Neural crest cell (in vitro differentiated cells): ENCODE measurements around the gene COTL1. TPM values are rescaled to one million over a fixed set of nuclear protein-coding genes. Genes with fewer than 3 reads are reported as not detected.

ENCODE experiments used
- DNase-seq: peaks from one replicate; pipeline ENCODE4 v3.0.0; 2021; ENCODE audit warnings: low read depth, mixed read lengths, low spot score
- H3K27ac Mint-ChIP-seq: one replicate; pipeline ENCODE4 v1.8.0; 2021; ENCODE audit warnings: mild to moderate bottlenecking, mixed read lengths; ENCODE audit not compliant: unreplicated experiment
- H3K27me3 Mint-ChIP-seq: 2 replicates; pipeline ENCODE4 v1.8.0; 2021; ENCODE audit warnings: low read depth, mild to moderate bottlenecking, mixed read lengths
- H3K36me3 Mint-ChIP-seq: 2 replicates; pipeline ENCODE4 v1.8.0; 2021; ENCODE audit warnings: low read depth, mild to moderate bottlenecking, mixed read lengths
- H3K4me1 Mint-ChIP-seq: 2 replicates; pipeline ENCODE4 v1.8.0; 2021; ENCODE audit warnings: mixed read lengths
- H3K4me3 Mint-ChIP-seq: one replicate; pipeline ENCODE4 v1.8.0; 2021; ENCODE audit warnings: mild to moderate bottlenecking, mixed read lengths
- H3K9me3 Mint-ChIP-seq: 2 replicates; pipeline ENCODE4 v1.8.0; 2021; ENCODE audit warnings: mixed read lengths
- CTCF ChIP-seq: fragments of 200-600 bp; sonication (generic); conservative IDR thresholded peaks from 2 replicates; pipeline ENCODE4 v1.5.0; 2021; ENCODE audit warnings: antibody characterized with exemption, mild to moderate bottlenecking
- total RNA-seq: library from RNA; stranded (reverse); gene quantifications from 2 replicates; pipeline ENCODE4 v1.2.1, GENCODE V29; 2021

The COTL1 gene
- total RNA-seq, 1 donor from 2014 or later: 357 TPM

- H3K9me3 Mint-ChIP-seq: no peaks in the 10 kb centered on the region
- no peak for TF ChIP-seq CTCF
- no peak for DNase-seq
- H3K27me3 Mint-ChIP-seq: no peaks in the 10 kb centered on the region
- H3K27ac Mint-ChIP-seq: peak overlapping the region; percentile 35
- H3K4me3 Mint-ChIP-seq: peak overlapping the region; percentile 19
- peaks cover 38% of the 10 kb centered on the region for H3K4me1 Mint-ChIP-seq
- H3K36me3 Mint-ChIP-seq: peaks cover 11% of the 10 kb centered on the region
Observed at GRCh38 chr16:84563786-84564420, 54.0 kb downstream of the COTL1 start.

GRCh38 chr16:84563064-84563715, 54.7 kb downstream of the COTL1 start:
- TF ChIP-seq CTCF: no peak
- Mint-ChIP-seq H3K4me1 (peaks cover 44% of the 10 kb centered on the region), H3K36me3 (peaks cover 8% of the 10 kb centered on the region), H3K9me3 (no peaks in the 10 kb centered on the region), H3K4me3 (no peak overlapping the region), H3K27ac (peak overlapping the region; percentile 96), H3K27me3 (no peaks in the 10 kb centered on the region)
- no peak for DNase-seq

- H3K36me3 Mint-ChIP-seq: peaks cover 5% of the 10 kb centered on the region
- no peak for DNase-seq
- H3K4me1 Mint-ChIP-seq: peaks cover 48% of the 10 kb centered on the region
- no peaks in the 10 kb centered on the region for H3K27me3 Mint-ChIP-seq
- H3K9me3 Mint-ChIP-seq: no peaks in the 10 kb centered on the region
- no peak overlapping the region for H3K27ac Mint-ChIP-seq
- no peak overlapping the region for H3K4me3 Mint-ChIP-seq
- no peak for TF ChIP-seq CTCF
Observed at GRCh38 chr16:84562174-84562815, 55.6 kb downstream of the COTL1 start.

- Mint-ChIP-seq H3K27ac (no peak overlapping the region), H3K36me3 (peaks cover 4% of the 10 kb centered on the region), H3K4me1 (peaks cover 43% of the 10 kb centered on the region), H3K4me3 (no peak overlapping the region), H3K9me3 (no peaks in the 10 kb centered on the region), H3K27me3 (no peaks in the 10 kb centered on the region)
- TF ChIP-seq CTCF: no peak
- DNase-seq: no peak
Observed at GRCh38 chr16:84561291-84561690, 56.6 kb downstream of the COTL1 start.

GRCh38 chr16:84560269-84560668, 57.6 kb downstream of the COTL1 start:
- TF ChIP-seq CTCF: no peak
- Mint-ChIP-seq H3K4me3 (no peak overlapping the region), H3K36me3 (peaks cover 2% of the 10 kb centered on the region), H3K9me3 (no peaks in the 10 kb centered on the region), H3K4me1 (peaks cover 45% of the 10 kb centered on the region), H3K27me3 (no peaks in the 10 kb centered on the region), H3K27ac (peak overlapping the region; percentile 81)
- no peak for DNase-seq
